Left kidney (tissue), 2 donors: ENCODE results near the gene CDA. TPM values are rescaled to one million over a fixed set of nuclear protein-coding genes. Genes with fewer than 3 reads are reported as not detected.

Experiments
- DNase-seq: peaks from one replicate; pipeline ENCODE4 v3.0.0-alpha.2; 2013
- polyA plus RNA-seq: library from polyadenylated mRNA; unstranded; fragments of 120-200 nt; gene quantifications from one replicate; pipeline ENCODE4 v1.2.1, GENCODE V29; 2013; ENCODE audit not compliant: insufficient read length

Gene CDA
- polyA plus RNA-seq, 1 donor = 3.8 TPM

DNA sequence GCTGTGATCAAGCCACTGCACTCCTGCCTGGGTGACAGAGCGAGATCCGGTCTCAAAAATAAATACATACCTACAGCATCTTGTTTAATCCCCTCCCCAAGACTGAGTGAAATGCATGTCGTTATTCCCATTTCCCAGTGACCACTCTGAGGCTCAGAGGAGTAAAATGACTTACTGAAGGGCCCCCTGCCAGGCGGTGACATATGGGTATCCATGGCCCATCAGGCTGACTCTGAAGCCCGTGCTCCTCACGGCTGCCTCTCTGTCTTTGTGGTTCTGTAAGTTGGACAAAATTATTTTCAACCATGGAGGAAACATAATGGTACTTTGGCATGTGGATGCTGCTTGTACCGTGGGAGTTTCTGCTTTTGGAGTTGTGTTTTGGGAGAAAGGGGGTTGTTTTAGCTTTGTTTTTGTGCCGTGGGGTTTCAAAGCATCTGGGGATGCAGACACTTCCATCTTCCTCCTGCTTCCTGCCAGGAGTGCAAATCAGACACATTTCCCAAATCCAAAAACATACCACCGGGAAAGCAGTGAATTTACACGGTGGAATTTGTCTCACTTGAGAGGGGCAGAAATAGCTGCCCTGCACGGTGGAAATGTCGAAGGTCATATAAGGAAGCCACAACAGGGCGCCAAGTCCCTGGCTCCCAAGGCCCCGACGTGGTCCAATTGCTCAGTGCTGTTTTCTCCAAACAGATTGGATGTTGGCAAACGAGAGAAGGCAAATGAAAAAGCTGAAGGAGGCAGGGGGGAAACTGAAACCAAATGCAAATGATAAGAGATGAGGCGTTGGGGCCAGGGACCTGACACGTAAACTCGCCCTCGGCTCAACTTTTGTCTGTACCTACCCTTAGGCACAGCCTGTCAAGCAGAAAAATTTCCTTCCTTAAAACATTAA, 27.3 kb downstream of the CDA start:
- DNase-seq = no peak

DNA sequence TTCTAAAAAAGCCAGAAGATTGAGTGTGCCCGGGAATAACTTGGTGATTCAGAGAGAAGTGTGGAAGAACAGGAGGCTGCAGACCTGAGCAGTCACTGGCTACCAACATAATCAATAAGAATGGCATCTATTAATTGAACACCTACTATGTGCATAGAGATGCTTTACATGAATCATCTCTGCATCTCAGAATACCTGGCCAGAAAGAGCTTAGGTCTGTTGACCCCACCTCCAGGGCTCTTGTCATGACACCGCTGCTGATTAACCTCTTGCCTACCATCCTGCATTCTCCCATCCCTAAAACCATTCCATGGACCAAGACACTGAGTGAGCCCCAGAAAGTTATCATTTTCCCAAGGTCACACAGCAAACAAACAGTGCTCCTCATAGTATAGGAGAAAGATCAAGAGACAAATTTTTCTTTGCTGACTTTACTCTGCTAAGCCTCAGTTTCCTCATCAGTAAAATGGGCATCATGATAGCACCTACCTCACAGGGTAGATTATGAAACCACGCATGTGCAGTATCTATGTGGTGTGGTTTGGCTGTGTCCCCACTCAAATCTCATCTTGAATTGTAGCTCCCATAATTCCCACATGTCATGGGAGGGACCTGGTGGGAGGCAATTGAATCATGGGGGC, 28.1 kb downstream of the CDA start:
- DNase-seq = no peak

DNA sequence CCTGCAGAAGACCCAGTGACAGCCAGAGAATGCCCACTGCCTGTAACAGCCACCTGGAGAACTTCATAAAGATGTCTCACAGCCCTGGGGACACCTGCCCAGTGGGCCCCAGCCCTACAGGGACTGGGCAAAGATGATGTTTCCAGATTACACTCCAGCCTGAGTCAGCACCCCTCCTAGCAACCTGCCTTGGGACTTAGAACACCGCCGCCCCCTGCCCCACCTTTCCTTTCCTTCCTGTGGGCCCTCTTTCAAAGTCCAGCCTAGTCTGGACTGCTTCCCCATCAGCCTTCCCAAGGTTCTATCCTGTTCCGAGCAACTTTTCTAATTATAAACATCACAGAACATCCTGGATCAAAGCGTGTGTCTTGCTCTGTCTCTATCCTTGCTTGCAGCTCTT, 29.7 kb downstream of the CDA start:
- DNase-seq = no peak

- DNase-seq = no peak
Measured at GRCh38 chr1:20619999-20620398, 31.1 kb downstream of the CDA start.

DNA sequence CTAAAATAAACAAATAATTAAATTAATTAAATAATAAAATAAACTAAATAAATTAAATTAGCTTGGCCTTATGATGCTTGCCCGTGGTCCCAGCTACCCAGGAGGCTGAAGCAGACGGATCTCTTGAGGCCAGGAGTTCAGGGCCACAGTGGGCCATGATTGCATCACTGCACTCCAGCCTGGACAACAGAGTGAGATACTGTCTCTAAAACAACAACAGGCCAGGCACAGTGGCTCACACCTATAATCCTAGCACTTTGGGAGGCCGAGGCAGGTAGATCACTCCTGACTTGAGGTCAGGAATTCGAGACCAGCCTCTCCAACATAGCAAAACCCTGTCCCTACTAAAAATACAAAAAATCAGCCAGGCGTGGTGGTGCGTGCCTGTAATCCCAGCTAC, 32.1 kb downstream of the CDA start:
- no peak for DNase-seq

DNA sequence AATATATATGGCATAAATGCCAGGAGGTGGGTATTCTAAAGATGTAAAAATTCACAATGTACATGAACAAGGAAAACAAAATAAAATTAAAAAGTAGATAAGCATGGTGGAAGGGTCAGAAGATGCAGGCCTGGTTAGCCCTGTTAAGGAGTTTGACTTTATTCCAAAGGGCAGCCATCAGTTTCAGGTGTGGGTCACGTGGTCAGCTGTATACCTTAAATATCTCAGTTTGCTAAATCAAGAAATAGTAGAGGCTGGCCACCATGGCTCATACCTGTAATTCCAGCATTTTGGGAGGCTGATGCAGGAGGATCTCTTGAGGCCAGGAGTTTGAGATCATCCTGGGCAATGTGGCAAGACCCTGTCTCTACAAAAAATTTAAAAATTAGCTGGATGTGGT, 35.8 kb downstream of the CDA start:
- no peak for DNase-seq

DNA sequence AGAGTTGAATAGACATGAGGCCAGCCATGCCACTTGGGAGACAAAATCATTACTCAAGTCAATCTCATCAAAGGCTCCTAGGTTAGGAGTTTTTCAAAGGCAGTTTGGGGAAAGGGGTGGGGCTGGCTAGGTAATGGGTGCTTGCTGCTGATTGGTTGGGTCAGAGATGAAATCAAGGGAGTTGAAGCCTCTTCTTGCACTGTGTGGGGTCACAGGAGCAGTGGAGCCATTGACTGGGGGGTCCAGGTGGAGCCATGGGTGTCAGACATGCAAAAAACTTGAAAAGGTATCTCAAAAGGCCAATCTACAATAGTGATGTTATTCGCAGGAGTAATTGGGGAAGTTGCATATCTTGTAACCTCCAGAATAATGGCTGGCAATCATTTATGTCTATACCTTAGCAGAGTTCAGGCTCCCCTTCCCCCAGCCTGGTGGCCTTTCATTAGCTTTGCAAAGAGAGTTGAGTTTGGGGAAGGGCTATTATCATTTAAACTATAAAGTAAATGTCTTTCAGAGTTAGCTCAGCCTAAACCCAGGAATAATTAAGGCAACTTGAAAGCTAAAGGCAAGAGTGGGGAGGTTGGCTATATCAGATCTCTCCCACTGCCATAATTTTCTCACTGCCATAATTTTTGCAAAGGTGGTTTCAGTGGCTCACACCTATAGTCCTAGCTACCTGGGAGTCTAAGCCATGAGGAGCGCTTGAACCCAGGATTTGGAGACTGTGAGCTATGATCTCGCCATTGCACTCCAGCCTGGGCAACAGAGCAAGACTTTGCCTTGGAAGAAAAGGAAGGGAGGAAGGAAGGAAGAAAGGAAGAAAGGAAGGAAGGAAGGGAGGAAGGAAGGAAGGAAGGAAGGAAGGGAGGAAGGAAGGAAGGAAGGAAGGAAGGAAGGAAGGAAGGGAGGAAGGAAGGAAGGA, 36.5 kb downstream of the CDA start:
- no peak for DNase-seq

- DNase-seq = no peak
Measured at GRCh38 chr1:20626098-20626427, 37.2 kb downstream of the CDA start.

DNA sequence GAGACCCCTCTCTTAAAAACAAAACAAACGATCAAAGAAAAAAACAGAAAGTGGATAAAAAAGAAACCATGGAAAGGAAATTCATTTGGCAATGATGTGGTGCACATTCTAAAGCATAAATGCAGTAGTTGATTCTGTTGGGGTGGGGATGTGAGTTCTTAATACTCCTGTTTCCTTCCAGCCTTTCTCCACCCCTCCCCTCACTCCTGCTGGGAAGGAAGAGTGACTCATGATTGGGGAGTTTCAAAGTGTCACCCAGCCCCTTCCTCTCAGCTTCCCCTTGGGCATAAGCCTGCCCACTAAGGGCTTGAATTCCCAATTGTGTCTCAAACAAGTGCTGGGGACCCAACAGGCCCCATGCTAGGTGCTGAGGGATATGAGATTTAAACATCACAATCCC, 37.6 kb downstream of the CDA start:
- DNase-seq = no peak

GRCh38 chr1:20630729-20631128, 41.8 kb downstream of the CDA start:
- no peak for DNase-seq

GRCh38 chr1:20632386-20632785, 43.5 kb downstream of the CDA start:
- DNase-seq = no peak

DNA sequence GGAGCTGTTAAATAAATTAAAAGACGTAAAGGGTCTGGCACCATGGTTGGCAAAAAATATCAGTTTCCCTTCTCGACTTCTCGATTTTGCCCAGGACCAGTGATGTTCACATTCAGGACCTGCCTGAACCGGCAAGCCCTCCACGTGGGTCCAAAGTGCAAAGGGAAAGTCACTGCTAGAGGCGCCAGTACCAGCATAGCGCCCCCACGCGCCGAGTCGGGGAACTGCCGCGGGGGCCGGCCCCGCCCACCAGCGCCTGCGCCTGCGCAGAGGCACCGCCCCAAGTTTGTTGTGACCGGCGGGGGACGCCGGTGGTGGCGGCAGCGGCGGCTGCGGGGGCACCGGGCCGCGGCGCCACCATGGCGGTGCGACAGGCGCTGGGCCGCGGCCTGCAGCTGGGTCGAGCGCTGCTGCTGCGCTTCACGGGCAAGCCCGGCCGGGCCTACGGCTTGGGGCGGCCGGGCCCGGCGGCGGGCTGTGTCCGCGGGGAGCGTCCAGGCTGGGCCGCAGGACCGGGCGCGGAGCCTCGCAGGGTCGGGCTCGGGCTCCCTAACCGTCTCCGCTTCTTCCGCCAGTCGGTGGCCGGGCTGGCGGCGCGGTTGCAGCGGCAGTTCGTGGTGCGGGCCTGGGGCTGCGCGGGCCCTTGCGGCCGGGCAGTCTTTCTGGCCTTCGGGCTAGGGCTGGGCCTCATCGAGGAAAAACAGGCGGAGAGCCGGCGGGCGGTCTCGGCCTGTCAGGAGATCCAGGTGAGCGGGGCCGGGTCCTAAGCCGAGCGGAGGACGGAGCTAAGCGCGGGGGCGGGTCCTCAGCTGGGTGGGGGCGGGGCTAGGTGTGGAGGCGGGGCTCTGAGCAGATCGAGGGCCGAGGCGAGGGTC, 44.5 kb downstream of the CDA start, which contains the start of gene PINK1:
Gene PINK1 (plus strand): TSS at position 269 of the 875 bp plus-strand sequence. CDS start 91 bp downstream, at position 360.
- peak; percentile 81 for DNase-seq

- DNase-seq = no peak
Measured at GRCh38 chr1:20634065-20634593, 45.2 kb downstream of the CDA start.

DNA sequence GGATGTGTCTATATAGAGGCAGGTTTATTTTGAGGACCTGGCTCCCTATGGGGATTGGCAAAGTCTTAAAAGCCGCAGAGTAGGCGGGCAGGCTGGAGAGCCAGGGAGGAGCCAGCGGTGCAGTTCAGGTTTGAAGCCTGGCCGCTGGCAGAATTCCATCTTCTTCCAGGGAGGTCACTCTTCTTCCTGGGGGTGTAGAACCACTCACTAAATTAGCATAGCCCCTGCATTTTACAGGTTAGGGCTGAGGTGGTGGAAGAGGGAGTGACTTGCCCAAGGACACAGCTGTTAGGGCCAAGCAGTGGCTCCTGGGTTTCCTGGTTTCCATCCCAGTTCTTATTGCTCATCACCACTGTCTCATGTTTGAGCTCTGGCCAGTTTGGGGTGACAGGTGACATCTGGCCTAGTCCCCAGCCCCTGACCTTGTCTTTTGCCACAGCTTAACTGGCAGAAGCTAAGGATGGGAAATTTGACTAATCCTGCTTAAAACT, 45.7 kb downstream of the CDA start:
- peak; percentile 30 for DNase-seq

GRCh38 chr1:20636785-20637347, 48.0 kb downstream of the CDA start:
- DNase-seq = no peak

- peak; percentile 55 for DNase-seq
Measured at GRCh38 chr1:20640183-20640597, 51.3 kb downstream of the CDA start.

GRCh38 chr1:20641975-20642374, 53.1 kb downstream of the CDA start:
- no peak for DNase-seq

DNA sequence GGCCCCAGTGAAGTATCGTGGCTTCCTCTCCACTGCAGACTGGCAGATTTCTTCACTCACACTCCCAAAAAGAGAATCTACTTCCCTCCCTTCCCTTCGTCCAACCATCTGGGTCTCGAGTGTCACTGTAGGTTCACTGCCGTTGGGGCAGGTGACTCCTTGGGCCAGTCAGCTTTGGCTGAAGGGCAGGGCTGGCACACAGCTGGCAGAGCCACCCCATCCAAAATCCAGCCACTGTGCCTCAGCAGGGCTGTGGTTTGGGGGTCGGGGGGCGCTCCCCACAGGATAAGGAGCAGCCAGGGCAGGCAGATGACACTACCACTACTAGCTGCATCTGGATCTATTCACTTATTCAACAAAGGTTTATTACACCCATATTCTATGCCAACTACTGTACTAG, 54.2 kb downstream of the CDA start:
- no peak for DNase-seq

GRCh38 chr1:20644416-20644815, 55.5 kb downstream of the CDA start:
- DNase-seq = no peak

GRCh38 chr1:20645414-20645813, 56.5 kb downstream of the CDA start:
- DNase-seq = no peak

DNA sequence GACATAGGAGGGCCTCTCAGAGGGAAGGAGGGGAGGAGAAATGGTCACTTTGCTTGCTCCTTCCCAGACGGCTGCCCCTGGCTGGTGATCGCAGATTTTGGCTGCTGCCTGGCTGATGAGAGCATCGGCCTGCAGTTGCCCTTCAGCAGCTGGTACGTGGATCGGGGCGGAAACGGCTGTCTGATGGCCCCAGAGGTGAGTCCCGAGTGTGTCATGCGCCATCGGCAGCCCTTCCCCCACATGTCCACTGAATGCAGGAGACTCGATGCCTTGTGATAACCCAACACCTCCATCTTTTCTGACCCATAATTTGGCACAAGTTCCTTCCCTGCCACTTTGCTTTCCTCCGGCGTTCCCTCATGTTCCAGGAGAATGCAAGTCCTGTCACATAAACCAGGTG, 59.5 kb downstream of the CDA start:
- DNase-seq = no peak
